Testis (tissue), 2 donors: ENCODE data around the gene EZH2.

ENCODE experiments used
- POLR2A ChIP-seq: fragments of 450-650 bp; IDR thresholded peaks from one replicate; pipeline ENCODE4 v1.6.1; 2017; ENCODE audit warnings: antibody characterized with exemption, mild to moderate bottlenecking, moderate library complexity
- TF ChIP-seq, protein P1 (sequence below), 3 experiments: fragments of 450-650 bp in 2 of 3; fragments of 200-600 bp in 1 of 3; sonication (generic) in 1 of 3; IDR thresholded peaks; one replicate each; pipeline ENCODE4 v1.5.1; 2016 to 2019; ENCODE audit warnings: antibody characterized with exemption in 3 of 3, mild to moderate bottlenecking in 2 of 3, moderate library complexity in 1 of 3

DNA sequence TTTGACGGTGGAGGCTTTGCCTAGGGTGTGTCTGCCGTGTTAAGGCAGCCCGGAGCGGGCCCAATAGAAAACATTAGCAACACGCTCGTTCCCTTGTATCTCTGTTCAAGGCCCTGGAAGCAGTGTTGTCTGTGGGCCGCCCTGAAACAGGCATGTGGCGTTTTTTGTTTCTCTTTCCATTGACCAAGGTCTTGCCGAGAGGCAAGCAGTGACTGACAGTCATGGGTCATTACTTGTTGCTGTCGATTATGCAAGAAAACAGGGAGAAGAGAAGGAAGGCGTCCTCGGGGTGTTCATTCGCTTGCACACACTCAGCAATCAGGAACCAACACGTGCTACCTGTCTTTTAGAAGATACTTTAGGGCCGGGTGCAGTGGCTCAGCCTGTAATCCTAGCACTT is 92.5 kb downstream of the EZH2 start:
- TF ChIP-seq, protein P1, sequence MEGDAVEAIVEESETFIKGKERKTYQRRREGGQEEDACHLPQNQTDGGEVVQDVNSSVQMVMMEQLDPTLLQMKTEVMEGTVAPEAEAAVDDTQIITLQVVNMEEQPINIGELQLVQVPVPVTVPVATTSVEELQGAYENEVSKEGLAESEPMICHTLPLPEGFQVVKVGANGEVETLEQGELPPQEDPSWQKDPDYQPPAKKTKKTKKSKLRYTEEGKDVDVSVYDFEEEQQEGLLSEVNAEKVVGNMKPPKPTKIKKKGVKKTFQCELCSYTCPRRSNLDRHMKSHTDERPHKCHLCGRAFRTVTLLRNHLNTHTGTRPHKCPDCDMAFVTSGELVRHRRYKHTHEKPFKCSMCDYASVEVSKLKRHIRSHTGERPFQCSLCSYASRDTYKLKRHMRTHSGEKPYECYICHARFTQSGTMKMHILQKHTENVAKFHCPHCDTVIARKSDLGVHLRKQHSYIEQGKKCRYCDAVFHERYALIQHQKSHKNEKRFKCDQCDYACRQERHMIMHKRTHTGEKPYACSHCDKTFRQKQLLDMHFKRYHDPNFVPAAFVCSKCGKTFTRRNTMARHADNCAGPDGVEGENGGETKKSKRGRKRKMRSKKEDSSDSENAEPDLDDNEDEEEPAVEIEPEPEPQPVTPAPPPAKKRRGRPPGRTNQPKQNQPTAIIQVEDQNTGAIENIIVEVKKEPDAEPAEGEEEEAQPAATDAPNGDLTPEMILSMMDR (IDR thresholded peaks at IDR 0.05) = no peak
- no peak for TF ChIP-seq POLR2A
